ENCODE results near the gene P2RX4. TPM values are rescaled to one million over a fixed set of nuclear protein-coding genes. Genes with fewer than 3 reads are reported as not detected.

P2RX4 gene
- total RNA-seq, 1 experiment from 2014 or later = 8.1 TPM

DNA sequence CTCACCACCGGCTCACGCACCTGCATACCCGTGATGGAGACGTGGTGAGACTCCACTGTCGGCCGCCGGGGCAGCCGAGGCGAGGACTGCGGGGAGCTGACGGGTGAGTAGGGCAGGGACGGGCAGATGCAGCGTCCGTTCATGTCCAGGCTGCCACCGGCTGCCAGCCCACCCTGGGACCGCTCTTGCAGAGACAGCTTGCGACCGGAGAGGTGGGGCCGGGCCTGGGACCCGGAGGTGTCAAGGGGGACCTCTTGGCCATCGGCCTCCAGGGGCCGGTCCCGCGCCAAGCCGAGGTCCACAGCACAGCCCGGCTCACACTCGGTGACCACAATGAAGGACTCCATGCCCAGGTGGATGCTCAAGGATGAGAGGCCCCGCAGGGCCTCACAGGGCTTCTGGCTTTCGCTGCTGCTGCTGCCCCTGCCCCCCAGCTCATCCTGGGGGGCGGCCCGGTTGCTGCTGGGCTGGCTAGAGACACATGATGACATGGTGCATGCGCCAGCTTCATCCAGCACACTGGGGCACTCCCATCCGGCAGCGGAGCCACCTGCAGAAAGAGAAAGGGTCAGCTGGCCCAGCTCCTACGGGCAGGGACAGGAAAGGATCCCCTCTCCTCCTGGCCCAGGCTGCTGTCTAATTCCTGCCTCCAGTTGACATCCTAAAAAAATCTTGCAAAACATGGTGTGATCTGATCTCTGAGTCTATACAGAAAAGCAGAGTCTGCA lies 64.3 kb downstream of the P2RX4 start:
- H3T11ph ChIP-seq (ENCODE audit: low read length) = no peak overlapping the region
- no peak overlapping the region for H3K4me3 Mint-ChIP-seq

More for the DNA sequence above, 64.3 kb downstream of the P2RX4 start:
- Histone ChIP-seq H2AK5ac (ENCODE audit: insufficient read length, low read length) (no peak overlapping the region), H2AFZ (ENCODE audit: low read length) (no peak overlapping the region), H3K9ac (ENCODE audit: extremely low read depth, insufficient read length, low read length) (no peak overlapping the region), H3K9me3 (ENCODE audit: control insufficient read depth, low read depth, low read length) (no peaks in the 10 kb centered on the region), H2BK12ac (ENCODE audit: insufficient read length, low read depth, low read length) (no peak overlapping the region), H3K27me3 (ENCODE audit: insufficient read depth, low read length) (no peaks in the 10 kb centered on the region), H4K5ac (ENCODE audit: insufficient read length, low read depth, low read length) (no peak overlapping the region), H3K18ac (ENCODE audit: insufficient read length, low read depth, low read length) (no peak overlapping the region), H4K8ac (replicated peaks; ENCODE audit: insufficient read length, low read depth, low read length) (no peak overlapping the region), H3K23ac (ENCODE audit: insufficient read length, low read depth, low read length) (no peak overlapping the region), H2BK120ac (ENCODE audit: low read depth, low read length, poor library complexity, severe bottlenecking) (no peak overlapping the region), H4K20me1 (ENCODE audit: control insufficient read depth, insufficient read depth, insufficient read length) (no peaks in the 10 kb centered on the region), H2BK5ac (ENCODE audit: insufficient read length, low read length) (no peak overlapping the region), H3K4me2 (ENCODE audit: insufficient read depth, insufficient read length, low read length) (no peak overlapping the region), H3K14ac (ENCODE audit: insufficient read depth, low read length) (no peak overlapping the region), H3K4me1 (ENCODE audit: insufficient read depth, low read length) (no peaks in the 10 kb centered on the region), H3K79me2 (ENCODE audit: insufficient read depth, low read length) (no peaks in the 10 kb centered on the region), H4K91ac (ENCODE audit: insufficient read length, low read depth, low read length) (no peak overlapping the region), H2BK20ac (ENCODE audit: low read depth, low read length, poor library complexity, severe bottlenecking) (no peak overlapping the region), H3K56ac (ENCODE audit: insufficient read length, low read depth, low read length) (no peak overlapping the region), H3K27ac (ENCODE audit: insufficient read length, low read depth, low read length) (no peak overlapping the region), H2BK15ac (ENCODE audit: low read depth, low read length) (no peak overlapping the region), H3K4ac (ENCODE audit: low read depth, low read length) (no peak overlapping the region), H3K23me2 (ENCODE audit: insufficient read length, low read depth, low read length, poor library complexity, severe bottlenecking) (no peaks in the 10 kb centered on the region), H3K79me1 (ENCODE audit: insufficient read depth, low read depth, low read length, poor library complexity, severe bottlenecking) (no peaks in the 10 kb centered on the region)
- no peaks in the 10 kb centered on the region for H3K27me3 Mint-ChIP-seq (ENCODE audit: low read depth)
- no peak for DNase-seq
- TF ChIP-seq, protein P1, sequence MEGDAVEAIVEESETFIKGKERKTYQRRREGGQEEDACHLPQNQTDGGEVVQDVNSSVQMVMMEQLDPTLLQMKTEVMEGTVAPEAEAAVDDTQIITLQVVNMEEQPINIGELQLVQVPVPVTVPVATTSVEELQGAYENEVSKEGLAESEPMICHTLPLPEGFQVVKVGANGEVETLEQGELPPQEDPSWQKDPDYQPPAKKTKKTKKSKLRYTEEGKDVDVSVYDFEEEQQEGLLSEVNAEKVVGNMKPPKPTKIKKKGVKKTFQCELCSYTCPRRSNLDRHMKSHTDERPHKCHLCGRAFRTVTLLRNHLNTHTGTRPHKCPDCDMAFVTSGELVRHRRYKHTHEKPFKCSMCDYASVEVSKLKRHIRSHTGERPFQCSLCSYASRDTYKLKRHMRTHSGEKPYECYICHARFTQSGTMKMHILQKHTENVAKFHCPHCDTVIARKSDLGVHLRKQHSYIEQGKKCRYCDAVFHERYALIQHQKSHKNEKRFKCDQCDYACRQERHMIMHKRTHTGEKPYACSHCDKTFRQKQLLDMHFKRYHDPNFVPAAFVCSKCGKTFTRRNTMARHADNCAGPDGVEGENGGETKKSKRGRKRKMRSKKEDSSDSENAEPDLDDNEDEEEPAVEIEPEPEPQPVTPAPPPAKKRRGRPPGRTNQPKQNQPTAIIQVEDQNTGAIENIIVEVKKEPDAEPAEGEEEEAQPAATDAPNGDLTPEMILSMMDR (conservative IDR thresholded peaks at IDR 0.05) = no peak
- WGBS (ENCODE audit: extremely low coverage, insufficient read length, low lambda C conversion rate) = no CpG with 5 or more reads among the region's 35 CpGs
- H3K4me1 Mint-ChIP-seq = peaks cover 0 to 8% of the 10 kb centered on the region in 2 experiments; a peak in 3 of 4 replicates
- peaks cover 22 to 45% (median 35%) of the 10 kb centered on the region in 3 experiments; a peak in 6 of 7 replicates for H3K36me3 Mint-ChIP-seq (ENCODE audit: insufficient read depth in 1 of 3, low read depth in 3 of 3)
- no peaks in the 10 kb centered on the region for H3K9me3 Mint-ChIP-seq
- H3K27ac Mint-ChIP-seq = no peak overlapping the region

Data from H9 (cell line).